Progenitor cell of endocrine pancreas (in vitro differentiated cells): ENCODE data around the gene USP16. TPM values are rescaled to one million over a fixed set of nuclear protein-coding genes. Genes with fewer than 3 reads are reported as not detected.
A peak's percentile ranks its signal among the peaks of the same experiment; 100 is the strongest.

ENCODE experiments used
- DNase-seq: peaks from one replicate; pipeline ENCODE4 v3.0.0; 2021; ENCODE audit warnings: low spot score; ENCODE audit not compliant: unreplicated experiment
- H3K27ac Mint-ChIP-seq: 2 replicates; pipeline ENCODE4 v1.8.0; 2021; ENCODE audit warnings: mild to moderate bottlenecking, moderate library complexity, mixed read lengths
- H3K27me3 Mint-ChIP-seq: 2 replicates; pipeline ENCODE4 v1.8.0; 2021; ENCODE audit warnings: mixed read lengths
- H3K36me3 Mint-ChIP-seq: 2 replicates; pipeline ENCODE4 v1.8.0; 2022; ENCODE audit warnings: mixed read lengths; ENCODE audit not compliant: insufficient read depth
- H3K4me1 Mint-ChIP-seq: 2 replicates; pipeline ENCODE4 v1.8.0; 2021; ENCODE audit warnings: low read depth, mixed read lengths
- H3K4me3 Mint-ChIP-seq: 2 replicates; pipeline ENCODE4 v1.8.0; 2021; ENCODE audit warnings: low read depth, mild to moderate bottlenecking, moderate library complexity, mixed read lengths
- H3K9me3 Mint-ChIP-seq: 2 replicates; pipeline ENCODE4 v1.8.0; 2021; ENCODE audit warnings: low read depth, mixed read lengths
- CTCF ChIP-seq: fragments of 200-600 bp; sonication (generic); IDR thresholded peaks from one replicate; pipeline ENCODE4 v1.5.0; 2021; ENCODE audit warnings: antibody characterized with exemption, mild to moderate bottlenecking; ENCODE audit not compliant: unreplicated experiment
- total RNA-seq: library from RNA; stranded (reverse); gene quantifications from 2 replicates; pipeline ENCODE4 v1.2.1, GENCODE V29; 2021

Gene USP16
- total RNA-seq, 1 donor from 2014 or later: 32.5 TPM

- no peaks in the 10 kb centered on the region for H3K4me1 Mint-ChIP-seq
- H3K27ac Mint-ChIP-seq: peak overlapping the region; percentile 70
- no peak for TF ChIP-seq CTCF
- H3K27me3 Mint-ChIP-seq: no peaks in the 10 kb centered on the region
- DNase-seq: no peak
- H3K36me3 Mint-ChIP-seq: peaks cover 28% of the 10 kb centered on the region
- H3K4me3 Mint-ChIP-seq: no peak overlapping the region
- no peaks in the 10 kb centered on the region for H3K9me3 Mint-ChIP-seq
Measured at GRCh38 chr21:29033871-29034270, 9.4 kb downstream of the USP16 start.

GRCh38 chr21:29034678-29035077, 10.2 kb downstream of the USP16 start:
- DNase-seq: no peak
- Mint-ChIP-seq H3K4me3 (no peak overlapping the region), H3K4me1 (no peaks in the 10 kb centered on the region), H3K36me3 (peaks cover 28% of the 10 kb centered on the region), H3K27me3 (no peaks in the 10 kb centered on the region), H3K27ac (no peak overlapping the region), H3K9me3 (no peaks in the 10 kb centered on the region)
- no peak for TF ChIP-seq CTCF

- peaks cover 18% of the 10 kb centered on the region for H3K36me3 Mint-ChIP-seq
- TF ChIP-seq CTCF: no peak
- no peak for DNase-seq
- no peaks in the 10 kb centered on the region for H3K4me1 Mint-ChIP-seq
- no peak overlapping the region for H3K4me3 Mint-ChIP-seq
- no peaks in the 10 kb centered on the region for H3K27me3 Mint-ChIP-seq
- no peak overlapping the region for H3K27ac Mint-ChIP-seq
- no peaks in the 10 kb centered on the region for H3K9me3 Mint-ChIP-seq
Measured at GRCh38 chr21:29052224-29052623, 27.8 kb downstream of the USP16 start.

GRCh38 chr21:29053011-29053553, 28.6 kb downstream of the USP16 start:
- Mint-ChIP-seq H3K4me1 (no peaks in the 10 kb centered on the region), H3K27ac (no peak overlapping the region), H3K9me3 (no peaks in the 10 kb centered on the region), H3K4me3 (no peak overlapping the region), H3K36me3 (peaks cover 17% of the 10 kb centered on the region), H3K27me3 (no peaks in the 10 kb centered on the region)
- TF ChIP-seq CTCF: no peak
- DNase-seq: no peak

GRCh38 chr21:29053656-29054055, 29.2 kb downstream of the USP16 start:
- TF ChIP-seq CTCF: no peak
- DNase-seq: no peak
- H3K27ac Mint-ChIP-seq: peak overlapping the region; percentile 9
- H3K36me3 Mint-ChIP-seq: peaks cover 15% of the 10 kb centered on the region
- no peak overlapping the region for H3K4me3 Mint-ChIP-seq
- H3K4me1 Mint-ChIP-seq: no peaks in the 10 kb centered on the region
- no peaks in the 10 kb centered on the region for H3K9me3 Mint-ChIP-seq
- H3K27me3 Mint-ChIP-seq: no peaks in the 10 kb centered on the region
